Hematopoietic multipotent progenitor cell treated with erythropoietin and hydrocortisone succinate and interleukin-3 and kit ligand, for 4 days (in vitro differentiated cells): ENCODE measurements around the gene ULK2.
"Not testable (repeated sequence)": the region's sequence is repeated elsewhere in the genome, so short reads cannot be mapped to it uniquely, and the experiment has no call there.

Experiments used
- DNase-seq: peaks from one replicate; pipeline ENCODE4 v3.0.0-alpha.2; 2015

Gene ULK2

DNA sequence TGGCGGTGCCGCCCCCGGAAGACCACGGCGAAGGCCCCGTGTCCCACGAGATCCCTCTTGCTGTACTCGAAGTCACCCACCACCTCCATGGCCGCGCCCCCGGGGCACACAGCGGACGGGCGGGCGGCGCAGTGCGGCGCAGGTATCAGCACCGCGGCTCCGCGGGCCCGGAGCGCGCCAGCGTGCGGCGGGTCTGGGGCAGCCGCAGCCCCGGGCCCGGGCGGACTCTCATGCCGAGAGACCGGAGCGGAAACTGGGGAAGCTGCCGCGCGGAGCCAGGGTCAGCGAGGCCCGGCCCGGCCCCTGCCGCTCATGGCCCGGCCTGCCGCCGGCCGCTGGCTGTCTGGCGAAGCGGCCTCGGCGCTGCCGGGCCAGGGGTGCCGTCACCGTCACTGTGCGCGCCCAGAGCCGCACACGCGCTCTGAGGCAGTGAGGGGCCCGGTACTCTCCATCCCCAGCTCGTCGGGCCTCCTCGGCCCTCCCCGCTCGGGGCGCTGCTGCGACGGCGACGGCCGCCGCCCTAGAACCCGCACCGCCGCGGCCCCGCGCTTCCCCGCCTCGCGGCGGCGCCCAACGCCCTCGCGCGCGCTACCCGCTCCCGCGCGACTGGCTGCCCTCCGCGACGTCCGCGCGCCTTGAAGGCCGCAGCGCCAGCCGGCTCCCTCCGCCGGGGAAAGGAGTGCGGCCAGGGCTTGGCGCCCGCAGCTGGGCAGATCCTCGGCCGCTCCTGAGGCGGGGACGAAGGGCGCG lies at the start of gene ULK2:
Gene ULK2, minus strand, starts transcription at position 608 of the 750 bp plus-strand sequence. Its CDS starts 519 bp downstream, at position 89.
- DNase-seq, result peak; percentile 85

- no peak for DNase-seq
Observed at GRCh38 chr17:19915245-19915978, 47.7 kb upstream of the ULK2 start.

GRCh38 chr17:19911033-19911432 lies 43.3 kb upstream of the ULK2 start:
- no peak for DNase-seq

DNA sequence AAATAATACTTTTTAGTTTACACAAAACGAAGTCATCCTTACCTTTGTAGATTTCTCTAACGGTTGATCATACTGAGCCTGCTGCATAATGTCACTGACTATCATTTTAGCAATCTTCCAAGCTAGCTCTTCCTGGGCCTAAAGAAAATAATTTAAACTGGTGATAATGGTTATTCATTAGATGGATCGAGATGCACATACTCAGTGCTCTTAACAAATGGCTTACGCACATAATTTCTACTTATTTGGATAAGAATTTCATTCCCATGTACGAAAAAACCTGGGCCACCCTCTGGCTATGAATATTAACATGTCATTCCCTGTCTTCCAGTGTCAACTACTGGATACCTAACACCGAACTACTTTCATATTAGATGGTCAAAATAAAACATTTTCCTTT lies 41.4 kb upstream of the ULK2 start:
- no peak for DNase-seq

- DNase-seq, result peak; percentile 21
Observed at GRCh38 chr17:19905502-19905901, 37.8 kb upstream of the ULK2 start.

- no peak for DNase-seq
Observed at GRCh38 chr17:19904924-19905323, 37.2 kb upstream of the ULK2 start.

- DNase-seq, result no peak
Observed at GRCh38 chr17:19904412-19904811, 36.7 kb upstream of the ULK2 start.

DNA sequence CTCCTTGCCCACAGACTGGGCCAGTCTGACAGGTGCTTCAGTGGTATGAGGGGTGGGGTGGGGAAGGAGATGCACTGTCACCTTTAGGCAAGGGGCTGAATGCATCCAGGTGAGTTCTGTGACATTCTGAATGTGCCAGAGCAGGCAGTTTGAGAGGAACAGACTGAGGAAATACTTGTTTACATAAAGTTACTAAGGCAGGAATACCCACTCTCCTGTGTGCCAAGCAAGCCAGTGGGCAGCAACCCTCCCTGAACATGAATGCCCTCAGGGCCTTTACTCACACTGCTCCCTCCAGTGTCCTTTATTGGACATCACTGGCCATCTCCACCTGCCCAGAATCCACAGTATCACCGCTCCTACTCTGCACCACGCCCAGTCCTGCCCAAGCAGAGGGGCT lies 33.1 kb upstream of the ULK2 start:
- no peak for DNase-seq

GRCh38 chr17:19897903-19898302 lies 30.2 kb upstream of the ULK2 start:
- no peak for DNase-seq

DNA sequence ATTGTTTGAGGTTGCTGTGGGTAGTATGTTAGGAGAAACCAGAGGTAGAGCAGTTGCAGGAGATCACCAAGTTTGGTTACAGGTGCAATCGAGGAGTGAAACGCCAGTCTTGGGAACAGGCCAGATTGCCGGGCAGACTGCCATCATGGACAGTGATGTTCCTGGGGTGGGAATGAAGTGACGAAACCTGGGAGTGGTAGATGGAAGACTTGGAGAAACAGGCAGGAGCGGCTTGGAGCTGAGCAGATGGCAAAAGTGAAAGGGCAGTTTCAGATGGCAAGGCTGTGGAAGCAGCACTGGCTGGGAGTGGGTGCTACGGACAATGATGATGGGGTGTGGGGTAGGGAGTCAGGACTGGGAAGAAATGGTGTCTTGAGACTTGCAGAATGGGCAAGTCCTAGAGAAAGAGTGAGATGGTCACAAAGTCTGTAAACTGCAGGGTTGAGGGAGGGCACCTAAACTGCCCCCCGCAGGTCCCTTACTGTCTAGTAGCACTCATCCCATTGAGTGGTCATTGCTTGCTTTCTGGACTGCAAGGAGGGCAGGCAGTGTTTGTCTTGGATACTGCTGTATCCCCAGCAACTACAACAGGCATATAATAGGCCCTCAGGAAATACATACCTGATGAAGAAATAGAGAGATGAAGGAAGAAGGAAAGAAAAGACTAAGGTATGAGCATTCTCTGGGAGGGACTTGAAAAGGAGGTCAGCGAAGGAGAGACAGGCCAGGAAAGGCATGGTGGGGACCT lies 29.5 kb upstream of the ULK2 start:
- DNase-seq, result no peak

- DNase-seq, result no peak
Observed at GRCh38 chr17:19896679-19897078, 28.9 kb upstream of the ULK2 start.

DNA sequence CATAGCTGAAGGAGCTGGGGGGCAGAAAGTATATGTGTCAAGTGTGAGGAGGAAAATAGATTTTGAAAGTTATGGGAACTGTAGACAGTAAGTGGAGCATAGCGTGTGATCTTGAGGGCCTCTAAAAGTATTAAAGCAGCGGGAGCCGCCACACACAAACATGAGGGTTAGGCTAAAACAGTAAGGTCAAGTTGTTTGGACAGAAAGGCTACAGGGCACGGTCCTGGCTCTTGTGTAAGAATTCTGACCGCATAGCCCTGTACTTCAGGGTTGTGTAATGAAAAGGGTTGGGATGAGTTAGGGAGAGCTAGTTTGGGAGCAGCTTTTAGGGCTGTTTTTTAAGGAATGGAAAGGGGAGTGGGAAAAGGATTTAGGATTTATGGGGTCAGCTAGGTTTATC lies 22.8 kb upstream of the ULK2 start:
- not testable (repeated sequence) for DNase-seq

GRCh38 chr17:19890001-19890400 lies 22.3 kb upstream of the ULK2 start:
- not testable (repeated sequence) for DNase-seq

- DNase-seq, result no peak
Observed at GRCh38 chr17:19886116-19886515, 18.4 kb upstream of the ULK2 start.

DNA sequence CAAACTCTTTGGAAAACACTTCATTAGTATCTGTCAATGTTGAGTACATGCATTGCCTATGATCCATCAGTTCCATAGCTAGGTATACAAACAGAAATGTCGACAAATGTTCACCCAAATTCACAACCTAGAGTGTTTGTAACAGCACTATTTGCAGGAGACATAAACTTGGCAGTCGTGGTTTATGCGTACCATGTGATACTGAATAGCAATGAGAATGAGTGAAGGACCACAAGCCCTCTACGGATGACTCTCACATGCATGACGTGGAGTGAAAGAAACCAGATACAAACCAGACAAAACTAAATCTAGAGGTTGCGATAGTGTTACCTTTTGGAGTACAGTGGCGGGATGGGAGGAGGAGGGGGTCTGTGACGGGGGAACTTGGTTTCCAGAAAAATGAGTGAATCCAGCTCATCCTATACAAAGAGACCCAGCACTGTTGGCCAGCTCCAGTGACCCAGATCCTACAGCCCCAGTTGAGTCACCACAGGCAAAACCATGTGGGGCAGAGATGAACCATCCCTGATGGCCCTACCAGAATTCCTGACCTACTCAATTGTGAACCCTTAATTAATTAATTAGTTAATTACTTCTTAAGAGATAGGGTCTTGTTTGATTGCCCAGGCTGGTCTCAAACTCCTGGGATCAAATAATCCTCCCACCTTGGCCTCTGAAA lies 15.9 kb upstream of the ULK2 start:
- DNase-seq, result peak; percentile 47

DNA sequence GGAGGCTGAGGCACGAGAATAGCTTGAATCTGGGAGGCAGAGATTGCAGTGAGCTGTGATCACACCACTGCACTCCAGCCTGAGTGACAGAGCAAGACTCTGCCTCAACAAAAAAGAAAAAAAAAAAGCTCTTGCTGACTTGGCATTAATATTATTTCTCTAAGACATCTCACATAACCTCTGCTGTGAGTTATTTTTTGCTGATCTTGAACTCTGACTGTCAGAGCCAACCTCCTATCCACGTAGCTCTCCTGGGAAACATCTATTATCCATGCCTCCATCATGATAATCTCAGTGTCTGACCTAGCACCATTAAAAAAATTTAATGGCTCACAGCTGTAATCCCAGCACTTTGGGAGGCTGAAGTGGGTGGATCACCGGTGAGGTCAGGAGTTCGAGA lies 12.7 kb upstream of the ULK2 start:
- DNase-seq, result no peak

- DNase-seq, result peak; percentile 91
Observed at GRCh38 chr17:19877364-19877945, 9.7 kb upstream of the ULK2 start.

DNA sequence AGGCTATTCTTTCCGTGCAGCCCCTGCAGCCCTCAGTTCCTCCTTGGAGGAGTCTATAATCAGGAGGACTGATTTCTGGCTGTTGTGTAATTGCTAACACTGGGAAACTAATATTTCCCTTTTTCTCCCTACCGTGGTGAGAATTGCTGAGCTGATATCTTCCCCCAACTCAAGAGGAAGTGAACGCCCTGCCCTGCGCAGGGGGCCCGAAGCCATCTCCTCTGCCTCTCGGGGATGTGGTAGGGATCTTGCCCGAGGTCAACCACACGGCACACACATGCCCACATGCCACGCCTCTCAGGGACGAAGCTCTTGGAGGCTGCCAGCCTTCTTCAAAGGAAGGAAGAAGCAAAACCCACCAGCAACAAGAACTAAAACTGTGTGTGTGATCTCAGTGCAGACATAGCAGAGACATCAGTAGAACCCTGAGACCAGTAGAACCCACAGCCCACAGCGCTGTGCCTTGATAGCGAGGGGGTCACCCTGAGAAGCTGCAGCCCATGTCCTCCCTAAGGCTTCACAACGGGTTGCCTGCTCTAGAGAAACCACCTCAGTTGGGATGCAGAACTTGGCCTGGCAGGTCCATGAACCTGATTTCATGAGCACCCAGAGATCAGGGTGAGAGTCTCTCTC lies 8.9 kb upstream of the ULK2 start:
- peak; percentile 97 for DNase-seq

GRCh38 chr17:19874256-19874655 lies 6.5 kb upstream of the ULK2 start:
- DNase-seq, result no peak

- DNase-seq, result no peak
Observed at GRCh38 chr17:19873346-19873745, 5.6 kb upstream of the ULK2 start.

GRCh38 chr17:19868079-19868395 lies 301 bp upstream of the ULK2 start:
- DNase-seq, result no peak

DNA sequence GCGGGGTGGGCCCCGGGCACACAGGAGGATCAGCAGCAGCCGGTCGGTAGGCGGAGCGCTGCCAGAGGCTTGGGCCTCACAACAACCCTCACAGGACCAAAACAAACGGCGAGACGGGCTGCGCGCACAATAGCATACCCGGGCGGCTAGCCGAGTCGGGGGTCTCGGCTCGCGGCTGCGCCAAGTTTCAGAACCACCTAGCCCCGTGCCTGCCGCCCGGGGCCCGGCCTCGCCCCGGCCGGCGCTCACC lies 732 bp downstream of the ULK2 start:
- DNase-seq, result peak; percentile 86

GRCh38 chr17:19865021-19865420 lies 2.7 kb downstream of the ULK2 start:
- DNase-seq, result no peak
